ENCODE measurements around the gene PGRMC1.
"Not testable (repeated sequence)": the region's sequence is repeated elsewhere in the genome, so short reads cannot be mapped to it uniquely, and the experiment has no call there.

Gene PGRMC1

DNA sequence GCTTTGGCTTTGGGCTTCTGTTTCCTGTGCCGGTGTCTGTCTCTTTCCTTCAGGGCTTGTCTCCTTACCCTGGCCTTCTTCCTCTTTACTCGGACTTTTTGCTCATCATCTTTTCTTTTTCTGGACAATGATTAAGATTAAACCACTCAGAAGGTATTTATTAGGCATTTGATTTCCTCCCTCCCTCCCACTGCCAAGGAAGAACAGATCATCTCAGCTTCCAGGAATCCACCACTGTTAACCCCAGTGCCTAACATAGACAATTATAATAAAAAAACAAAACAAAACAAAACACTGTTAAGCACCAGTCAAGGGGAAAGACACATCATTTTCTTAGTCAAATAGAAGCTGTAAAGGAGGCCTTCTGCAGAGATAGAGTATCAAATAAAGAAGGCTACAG lies 16.6 kb downstream of the PGRMC1 start:
- Mint-ChIP-seq H3K9me3 (no peaks in the 10 kb centered on the region), H3K27ac (no peak overlapping the region), H3K36me3 (ENCODE audit: low read depth) (no peaks in the 10 kb centered on the region), H3K27me3 (peaks cover 5% of the 10 kb centered on the region), H3K4me1 (ENCODE audit: low read depth) (peaks cover 3% of the 10 kb centered on the region), H3K4me3 (no peak overlapping the region)

DNA sequence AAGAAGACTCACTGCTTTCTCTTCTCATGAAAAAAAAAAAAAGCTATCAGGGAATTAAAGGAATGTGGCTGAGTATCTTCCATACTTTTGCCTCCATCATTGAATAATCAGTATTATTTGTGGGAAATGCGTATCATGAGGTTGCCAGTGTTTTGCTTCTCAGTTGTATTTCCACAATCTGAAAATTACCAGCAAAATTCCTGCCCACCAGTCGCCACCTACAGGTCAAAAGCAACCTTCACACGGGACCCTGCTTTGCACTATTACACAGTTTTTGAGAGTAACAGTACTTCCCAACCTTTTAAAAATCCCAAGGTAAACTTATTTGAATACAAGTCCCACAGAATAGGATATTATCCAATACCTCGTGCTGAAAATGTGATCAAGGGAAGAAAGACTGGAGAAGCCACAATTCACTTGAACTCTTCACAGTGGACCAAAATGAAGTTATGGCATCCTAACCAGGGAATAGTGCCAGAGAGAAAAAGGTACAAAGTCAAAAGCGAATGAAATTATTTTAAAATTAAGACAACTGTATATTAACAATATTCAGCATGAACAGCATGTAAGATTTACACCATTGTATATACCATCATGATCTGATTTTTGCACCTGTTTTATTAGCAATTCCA lies 30.4 kb downstream of the PGRMC1 start:
- Mint-ChIP-seq H3K4me1 (ENCODE audit: low read depth) (no peaks in the 10 kb centered on the region), H3K4me3 (no peak overlapping the region), H3K9me3 (no peaks in the 10 kb centered on the region), H3K27me3 (no peaks in the 10 kb centered on the region), H3K36me3 (ENCODE audit: low read depth) (no peaks in the 10 kb centered on the region), H3K27ac (no peak overlapping the region)

DNA sequence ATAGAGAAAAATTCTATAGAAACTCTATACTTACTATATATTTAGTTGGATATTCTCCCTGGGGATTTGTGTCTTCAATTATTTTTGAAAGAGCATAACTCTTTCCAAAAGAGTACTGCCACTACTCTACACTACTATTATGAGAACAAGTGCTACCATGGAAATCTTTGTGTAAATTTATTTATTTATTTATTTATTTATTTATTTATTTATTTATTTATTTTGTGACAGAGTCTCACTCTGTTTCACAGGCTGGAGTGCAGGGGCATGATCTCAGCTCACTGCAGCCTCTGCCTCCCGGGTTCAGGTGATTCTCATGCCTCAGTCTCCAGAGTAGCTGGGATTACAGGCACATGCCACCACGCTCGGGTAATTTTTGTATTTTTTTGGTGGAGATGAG lies 31.0 kb downstream of the PGRMC1 start:
- H3K4me3 Mint-ChIP-seq; H3K27ac Mint-ChIP-seq; H3K36me3 Mint-ChIP-seq (ENCODE audit: low read depth); H3K4me1 Mint-ChIP-seq (ENCODE audit: low read depth); H3K9me3 Mint-ChIP-seq; H3K27me3 Mint-ChIP-seq: not testable (repeated sequence)

- no peak overlapping the region for H3K27ac Mint-ChIP-seq
- no peak overlapping the region for H3K4me3 Mint-ChIP-seq
- H3K9me3 Mint-ChIP-seq = no peaks in the 10 kb centered on the region
- peaks cover 16% of the 10 kb centered on the region for H3K27me3 Mint-ChIP-seq
- no peaks in the 10 kb centered on the region for H3K36me3 Mint-ChIP-seq (ENCODE audit: low read depth)
- peaks cover 7% of the 10 kb centered on the region for H3K4me1 Mint-ChIP-seq (ENCODE audit: low read depth)
These were observed 36.9 kb downstream of the PGRMC1 start for GRCh38 chrX:119272882-119273419.

DNA sequence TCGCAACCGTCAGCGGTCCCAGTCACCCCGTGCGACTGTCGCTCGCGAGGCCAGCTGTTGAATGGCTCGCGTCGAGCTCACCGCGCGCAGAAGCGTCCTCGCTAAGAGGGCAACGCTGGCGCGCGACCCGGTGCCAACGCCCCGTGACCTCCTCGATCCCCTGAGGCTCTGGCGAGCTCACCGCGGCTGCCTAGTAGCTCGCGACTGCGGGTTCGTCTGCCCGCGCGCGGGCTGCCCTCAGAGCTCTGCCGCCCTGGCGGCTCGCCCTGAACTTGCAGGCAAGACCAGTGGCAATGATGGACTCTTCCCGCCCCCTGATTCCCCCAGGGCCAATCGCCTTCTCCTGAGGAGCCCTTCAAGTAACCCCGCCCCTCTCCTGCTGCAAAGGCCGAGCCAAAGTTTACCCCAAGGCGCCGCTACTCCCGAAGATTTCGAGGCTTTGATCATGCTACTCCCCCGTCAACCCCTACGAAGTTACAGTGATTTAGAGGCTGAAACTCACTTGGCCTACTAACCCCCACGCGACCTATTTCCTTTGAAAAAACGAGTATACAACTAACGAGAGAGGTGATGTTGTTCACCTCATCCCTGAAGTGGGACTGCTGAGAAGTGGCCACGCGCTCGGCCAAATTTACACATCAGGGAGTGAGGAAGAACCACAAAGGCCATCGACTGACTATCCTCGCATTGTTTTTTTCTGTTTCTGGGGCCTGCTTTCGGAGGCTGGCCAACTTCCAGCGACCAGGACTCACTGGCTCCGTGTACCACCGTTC lies 37.5 kb downstream of the PGRMC1 start:
- peaks cover 7% of the 10 kb centered on the region for H3K4me1 Mint-ChIP-seq (ENCODE audit: low read depth)
- H3K9me3 Mint-ChIP-seq = no peaks in the 10 kb centered on the region
- peaks cover 16% of the 10 kb centered on the region for H3K27me3 Mint-ChIP-seq
- H3K36me3 Mint-ChIP-seq (ENCODE audit: low read depth) = no peaks in the 10 kb centered on the region
- peak overlapping the region; percentile 43 for H3K4me3 Mint-ChIP-seq
- no peak overlapping the region for H3K27ac Mint-ChIP-seq

- not testable (repeated sequence) for H3K4me1 Mint-ChIP-seq (ENCODE audit: low read depth); H3K27me3 Mint-ChIP-seq; H3K27ac Mint-ChIP-seq; H3K9me3 Mint-ChIP-seq; H3K4me3 Mint-ChIP-seq; H3K36me3 Mint-ChIP-seq (ENCODE audit: low read depth)
These were observed 46.3 kb downstream of the PGRMC1 start for GRCh38 chrX:119282347-119282746.

GRCh38 chrX:119288890-119289393 lies 52.9 kb downstream of the PGRMC1 start:
- Mint-ChIP-seq H3K36me3 (ENCODE audit: low read depth) (no peaks in the 10 kb centered on the region), H3K27me3 (no peaks in the 10 kb centered on the region), H3K9me3 (no peaks in the 10 kb centered on the region), H3K27ac (no peak overlapping the region), H3K4me1 (ENCODE audit: low read depth) (no peaks in the 10 kb centered on the region), H3K4me3 (no peak overlapping the region)

DNA sequence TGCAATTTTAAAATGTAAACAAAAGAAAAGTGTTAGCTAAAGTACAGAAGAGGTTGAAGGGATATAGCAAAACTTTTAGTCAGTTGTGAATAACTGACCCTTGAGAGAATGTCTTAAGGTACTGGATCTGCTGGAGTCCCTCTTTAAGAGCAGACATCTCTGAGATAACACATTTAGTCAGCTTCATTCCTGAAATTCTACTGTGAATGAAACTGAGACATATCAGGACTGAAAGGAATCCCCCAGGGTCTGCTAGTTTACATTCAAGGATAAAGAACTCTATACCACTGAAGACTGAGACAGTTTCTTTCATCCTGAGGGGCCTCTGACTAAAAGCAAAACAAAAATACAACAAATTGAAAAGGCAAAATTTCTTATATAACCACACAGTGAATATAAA lies 54.4 kb downstream of the PGRMC1 start:
- Mint-ChIP-seq H3K27me3 (no peaks in the 10 kb centered on the region), H3K9me3 (no peaks in the 10 kb centered on the region), H3K36me3 (ENCODE audit: low read depth) (no peaks in the 10 kb centered on the region), H3K4me3 (no peak overlapping the region), H3K27ac (no peak overlapping the region), H3K4me1 (ENCODE audit: low read depth) (no peaks in the 10 kb centered on the region)

- H3K4me1 Mint-ChIP-seq (ENCODE audit: low read depth); H3K27ac Mint-ChIP-seq: not testable (repeated sequence)
These were observed 55.2 kb downstream of the PGRMC1 start for GRCh38 chrX:119291246-119291645.

GRCh38 chrX:119292445-119292844 lies 56.4 kb downstream of the PGRMC1 start:
- no peaks in the 10 kb centered on the region for H3K4me1 Mint-ChIP-seq (ENCODE audit: low read depth)
- H3K4me3 Mint-ChIP-seq = no peak overlapping the region
- no peak overlapping the region for H3K27ac Mint-ChIP-seq
- H3K27me3 Mint-ChIP-seq = no peaks in the 10 kb centered on the region
- no peaks in the 10 kb centered on the region for H3K36me3 Mint-ChIP-seq (ENCODE audit: low read depth)
- peaks cover under 1% of the 10 kb centered on the region for H3K9me3 Mint-ChIP-seq

More at GRCh38 chrX:119291246-119291645, 55.2 kb downstream of the PGRMC1 start:
- H3K4me3 Mint-ChIP-seq; H3K27me3 Mint-ChIP-seq; H3K36me3 Mint-ChIP-seq (ENCODE audit: low read depth); H3K9me3 Mint-ChIP-seq: not testable (repeated sequence)

Data from stimulated activated naive CD8-positive, alpha-beta T cell treated with anti-CD3 and anti-CD28 coated beads, Interleukin-15, Interleukin-2, amounts not matched to agents 100 ng/mL and 50 ng/mL, for 24 hours (primary cell).